HG02798 (cell line): ENCODE results near the gene RIT1.
"Not testable (repeated sequence)": the region's sequence is repeated elsewhere in the genome, so short reads cannot be mapped to it uniquely, and the experiment has no call there.

Experiments used
- ATAC-seq: cut with Tn5 transposase; IDR thresholded peaks from one replicate; pipeline ENCODE4 v1.9.1; 2021; ENCODE audit warnings: mild to moderate bottlenecking; ENCODE audit not compliant: unreplicated experiment, poor library complexity

RIT1 gene

GRCh38 chr1:155896476-155896875 is 14.7 kb downstream of the RIT1 start:
- ATAC-seq = not testable (repeated sequence)

DNA sequence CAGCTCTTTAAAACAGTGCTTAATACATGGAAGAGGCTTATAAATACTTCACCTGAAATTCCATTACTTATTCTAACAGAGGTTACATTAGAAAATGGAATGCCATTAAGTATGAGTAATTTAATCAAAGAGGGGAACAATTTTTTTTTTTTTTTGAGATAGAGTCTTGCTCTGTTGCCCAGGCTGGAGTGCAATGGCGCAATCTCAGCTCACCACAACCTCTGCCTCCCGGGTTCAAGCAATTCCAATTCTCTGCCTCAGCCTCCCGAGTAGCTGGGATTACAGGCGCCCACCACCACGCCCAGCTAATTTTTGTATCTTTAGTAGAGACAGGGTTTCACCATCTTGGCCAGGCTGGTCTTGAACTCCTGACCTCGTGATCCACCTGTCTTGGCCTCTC is 15.5 kb downstream of the RIT1 start:
- not testable (repeated sequence) for ATAC-seq

DNA sequence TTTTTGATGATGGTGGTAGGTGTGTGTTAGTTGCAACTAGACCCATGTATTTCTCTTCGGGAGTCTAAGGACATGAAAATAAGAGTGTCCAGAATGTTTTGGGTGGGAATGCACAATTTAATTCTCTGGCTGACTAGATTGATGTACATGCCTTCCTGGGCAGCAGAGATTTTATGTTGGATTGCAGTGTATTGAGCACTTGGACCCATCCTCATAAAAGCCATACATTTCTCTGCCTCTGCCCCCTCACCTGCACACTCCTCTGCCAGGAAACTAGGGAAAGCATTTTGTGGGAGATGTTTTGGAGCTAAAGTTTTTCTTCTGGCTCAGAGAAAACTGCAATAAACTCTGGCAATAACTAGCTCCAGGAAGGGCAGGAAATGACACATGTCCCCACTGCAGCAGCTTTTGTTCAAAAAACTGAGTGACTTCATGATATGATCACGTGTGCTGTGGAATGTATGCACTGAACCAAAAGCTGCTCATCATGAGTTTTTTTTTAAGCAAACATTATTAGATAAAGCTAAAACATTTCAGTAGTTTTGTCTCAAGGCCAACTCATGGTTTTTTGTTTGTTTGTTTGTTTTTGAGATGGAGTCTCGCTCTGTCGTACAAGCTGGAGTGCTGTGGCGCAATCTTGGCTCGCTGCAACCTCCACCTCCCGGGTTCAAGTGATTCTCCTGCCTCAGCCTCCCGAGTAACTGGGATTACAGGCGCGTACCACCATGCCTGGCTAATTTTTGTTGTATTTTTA is 17.6 kb downstream of the RIT1 start:
- no peak for ATAC-seq

DNA sequence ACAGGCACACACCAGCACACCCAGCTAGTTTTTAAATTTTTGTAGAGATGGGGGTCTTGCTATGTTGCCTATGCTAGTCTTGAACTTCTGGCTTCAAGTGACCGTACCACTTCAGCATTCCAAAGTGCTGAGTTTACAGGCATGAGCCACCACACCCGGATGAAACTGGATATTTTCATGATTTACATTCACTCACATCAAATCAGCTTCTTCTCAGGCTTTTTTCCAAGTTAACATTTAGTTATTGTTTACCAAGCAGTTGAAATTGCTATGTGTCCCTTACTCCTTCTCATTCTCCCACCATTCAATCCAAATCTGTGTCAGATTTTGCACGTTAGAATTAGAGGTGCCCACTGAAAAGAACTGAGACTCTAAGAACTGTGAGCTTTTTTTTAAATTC is 18.4 kb downstream of the RIT1 start:
- ATAC-seq = no peak

- ATAC-seq = no peak
Observed at GRCh38 chr1:155890251-155890650, 20.9 kb downstream of the RIT1 start.

DNA sequence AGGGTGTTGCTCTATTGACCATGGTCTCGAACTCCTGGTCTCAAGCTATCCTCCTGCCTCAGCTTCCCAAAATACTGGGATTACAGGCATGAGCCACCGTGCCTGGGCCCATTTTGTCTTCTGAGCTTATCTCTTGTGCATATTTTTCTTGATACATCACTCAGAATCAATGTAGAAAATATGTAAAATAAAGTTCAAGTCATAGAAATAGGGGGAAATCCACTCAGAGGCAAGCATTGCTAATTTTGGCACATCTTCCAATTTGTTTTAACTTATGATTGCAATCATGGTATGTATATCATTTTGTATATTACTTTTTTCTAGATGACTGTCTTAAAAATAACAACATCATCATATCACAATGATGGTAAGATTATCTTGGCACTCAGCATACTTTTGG is 21.6 kb downstream of the RIT1 start:
- no peak for ATAC-seq

DNA sequence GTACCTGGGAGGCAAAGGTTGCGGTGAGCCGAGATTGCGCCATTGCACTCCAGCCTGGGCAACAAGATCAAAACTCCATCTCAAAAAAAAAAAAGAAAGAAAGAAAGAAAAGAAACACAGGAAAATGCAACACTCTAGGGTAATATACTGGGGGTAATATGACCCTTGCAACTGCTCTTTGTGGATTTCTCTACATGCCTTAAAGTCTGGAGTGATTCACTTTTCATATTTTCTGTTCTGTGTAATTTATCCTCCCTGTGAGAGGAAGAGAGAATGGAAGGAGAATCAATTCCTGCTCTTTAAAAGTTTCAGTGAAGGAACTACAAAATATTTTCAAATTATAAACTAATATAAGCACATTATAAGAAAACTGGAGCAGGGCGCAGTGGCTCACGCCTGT is 22.7 kb downstream of the RIT1 start:
- no peak for ATAC-seq

DNA sequence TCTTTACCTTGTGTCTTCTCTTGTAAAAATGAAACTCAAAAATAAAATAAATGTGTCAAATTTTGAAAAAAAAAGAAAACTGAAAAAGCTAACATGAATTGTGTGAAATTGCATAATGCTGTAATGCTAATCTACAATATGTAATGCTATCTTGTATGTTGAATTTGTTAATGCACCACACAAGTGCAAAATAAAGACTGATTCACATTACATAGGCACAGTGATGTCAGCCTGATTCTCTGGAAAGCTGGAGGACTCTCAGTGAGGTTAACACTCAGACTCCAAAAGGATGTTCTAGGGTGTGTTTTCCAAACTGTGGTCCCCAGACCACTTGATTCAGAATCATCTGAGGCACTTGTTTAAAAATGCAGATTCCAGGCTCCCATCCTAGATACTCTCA is 26.2 kb downstream of the RIT1 start:
- ATAC-seq = no peak

DNA sequence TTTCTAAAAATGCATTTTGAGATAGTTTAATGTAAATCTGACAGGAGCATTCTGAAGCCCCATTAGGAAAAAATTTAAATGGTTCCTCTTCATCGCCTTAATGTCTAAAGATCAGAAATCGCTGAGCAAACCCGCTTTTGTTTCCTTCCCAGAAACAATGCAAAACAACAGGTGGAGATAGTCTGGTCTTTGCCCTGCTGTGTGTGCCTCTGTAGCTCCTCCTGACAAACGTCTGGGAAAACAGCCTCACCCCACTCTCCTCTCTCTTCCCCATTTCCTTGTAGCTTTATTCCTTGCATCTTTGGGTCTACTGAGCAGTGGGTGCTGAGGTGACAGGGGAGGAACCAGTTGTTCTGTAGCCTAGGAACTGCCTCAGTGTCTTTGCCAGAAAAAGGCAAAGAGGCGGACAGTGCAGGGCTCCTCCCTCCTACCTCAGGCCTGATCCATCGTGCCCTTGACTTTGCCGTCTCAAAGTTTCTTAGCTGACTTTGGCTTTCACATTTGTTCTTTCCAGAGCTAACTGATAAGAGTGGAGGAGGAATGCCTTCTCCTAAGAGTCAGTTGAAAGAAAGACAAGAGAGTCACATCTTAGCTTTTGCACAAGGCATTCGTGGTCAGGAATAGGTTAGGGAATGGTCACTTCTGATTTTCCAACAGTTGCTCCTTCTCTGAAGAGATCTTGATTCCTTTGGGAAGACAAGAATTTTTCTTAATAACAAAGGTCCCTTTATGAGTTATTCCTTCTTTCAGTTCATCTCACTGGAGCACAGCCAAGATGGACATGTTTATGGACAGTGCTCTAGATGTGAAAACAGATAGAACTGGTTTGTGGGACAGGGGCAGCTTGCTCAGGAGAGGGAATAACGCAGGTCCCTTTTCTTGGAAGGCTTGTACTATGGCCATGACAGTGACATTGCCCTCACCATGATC is 26.9 kb downstream of the RIT1 start:
- ATAC-seq = no peak

DNA sequence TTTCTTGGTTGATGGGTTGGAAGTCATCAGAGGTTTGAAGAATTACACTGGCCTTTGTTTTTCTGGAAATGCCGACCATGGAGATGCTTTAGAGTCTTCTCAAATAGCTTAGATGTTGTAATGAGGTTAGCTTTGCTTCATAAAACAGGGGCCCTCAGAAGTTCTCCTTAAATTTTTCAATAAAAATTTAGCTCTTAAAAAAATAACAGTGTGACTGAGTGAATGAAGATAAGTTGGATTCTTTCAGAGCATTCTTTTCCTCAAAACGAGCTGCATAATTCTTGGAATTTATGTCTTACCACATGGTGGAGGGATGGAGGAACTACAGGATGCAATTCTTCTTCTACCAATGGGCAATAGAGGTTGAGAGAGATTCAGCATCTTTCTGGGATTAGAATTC is 28.4 kb downstream of the RIT1 start:
- ATAC-seq = no peak

DNA sequence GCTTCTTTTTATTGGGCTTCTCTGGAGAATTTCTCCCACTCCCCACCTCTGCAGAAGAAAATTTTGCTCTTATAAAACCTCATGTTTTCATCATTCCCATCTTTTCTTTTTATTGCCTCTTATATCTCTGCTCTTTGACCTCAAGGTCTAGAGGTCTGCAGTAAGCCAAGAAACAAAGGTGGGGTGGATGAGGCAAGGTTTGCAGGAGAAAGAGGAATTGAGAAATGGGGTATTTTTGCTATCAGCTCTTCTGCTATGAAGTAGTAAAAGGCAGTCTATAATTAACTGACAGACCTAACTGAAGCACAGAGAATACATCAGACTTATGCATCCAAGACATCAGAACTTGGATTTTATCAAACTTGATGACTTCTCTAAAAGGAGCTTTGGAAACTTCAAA is 28.9 kb downstream of the RIT1 start:
- ATAC-seq = no peak

DNA sequence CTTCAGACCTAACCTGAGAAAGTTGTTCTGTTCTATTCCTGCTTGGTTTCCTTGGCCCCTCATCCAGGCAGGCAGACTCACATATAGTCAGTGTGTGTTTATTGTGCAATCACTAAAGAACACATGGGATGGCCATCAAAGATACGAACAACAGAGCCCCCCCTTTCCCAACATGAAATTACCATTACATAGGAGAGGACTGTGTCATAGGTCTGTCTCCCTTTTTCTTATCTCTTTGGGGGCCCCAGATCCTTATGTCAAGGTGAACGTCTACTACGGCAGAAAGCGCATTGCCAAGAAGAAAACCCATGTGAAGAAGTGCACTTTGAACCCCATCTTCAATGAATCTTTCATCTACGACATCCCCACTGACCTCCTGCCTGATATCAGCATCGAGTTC is 30.2 kb downstream of the RIT1 start:
- ATAC-seq = no peak

DNA sequence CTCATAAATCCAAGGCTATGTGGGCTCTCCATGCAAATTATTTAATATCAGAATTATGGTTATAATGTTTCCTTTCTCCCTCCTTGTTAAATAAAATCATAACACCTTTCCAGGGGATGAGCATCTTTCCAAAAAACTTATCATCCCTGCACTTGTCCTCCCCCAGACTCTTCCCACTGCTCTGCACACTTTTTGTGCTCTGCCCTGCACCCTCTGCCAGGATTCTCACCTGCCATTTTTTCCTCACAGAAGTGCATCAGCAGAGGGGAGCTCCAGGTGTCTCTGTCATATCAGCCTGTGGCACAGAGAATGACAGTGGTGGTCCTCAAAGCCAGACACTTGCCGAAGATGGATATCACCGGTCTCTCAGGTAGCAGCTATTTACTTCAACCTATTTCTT is 30.9 kb downstream of the RIT1 start:
- ATAC-seq = no peak

- no peak for ATAC-seq
Observed at GRCh38 chr1:155877945-155878344, 33.2 kb downstream of the RIT1 start.

DNA sequence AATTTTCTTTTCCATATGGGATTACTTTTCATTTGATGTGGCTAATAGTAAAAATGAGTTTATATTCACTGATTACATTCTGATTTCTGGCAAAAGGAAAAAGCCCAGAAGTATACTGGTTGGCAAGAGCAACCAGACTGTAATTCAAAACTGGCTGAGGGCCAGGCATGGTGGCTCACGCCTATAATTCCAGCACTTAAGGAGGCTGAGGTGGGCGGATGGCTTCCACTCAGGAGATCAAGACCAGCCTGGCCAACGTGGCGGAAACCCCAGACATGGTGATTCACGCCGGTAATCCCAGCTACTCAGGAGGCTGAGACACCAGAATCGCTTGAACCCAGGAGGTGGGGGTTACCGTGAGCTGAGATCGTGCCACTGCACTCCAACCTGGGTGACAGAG is 37.3 kb downstream of the RIT1 start:
- ATAC-seq = no peak

DNA sequence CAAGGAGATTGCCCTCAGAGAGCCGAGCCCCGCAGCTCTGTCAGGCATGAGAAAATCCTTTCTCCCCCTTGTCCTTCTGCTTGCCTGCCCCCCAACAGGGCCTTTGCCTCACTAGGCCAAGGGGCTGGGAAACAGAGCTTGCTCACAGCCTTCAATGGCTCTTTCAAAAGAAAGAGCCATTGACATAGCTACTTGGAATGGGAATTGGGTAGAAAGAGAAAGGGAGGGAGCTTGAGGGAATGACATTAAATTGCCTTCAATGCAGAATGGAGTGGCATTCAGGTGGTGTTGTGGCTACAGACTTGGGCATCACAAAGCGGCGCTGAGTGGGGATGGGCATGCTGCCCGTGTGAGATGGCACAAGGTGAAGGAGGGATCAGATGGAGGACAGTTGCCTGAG is 38.6 kb downstream of the RIT1 start:
- ATAC-seq = no peak

DNA sequence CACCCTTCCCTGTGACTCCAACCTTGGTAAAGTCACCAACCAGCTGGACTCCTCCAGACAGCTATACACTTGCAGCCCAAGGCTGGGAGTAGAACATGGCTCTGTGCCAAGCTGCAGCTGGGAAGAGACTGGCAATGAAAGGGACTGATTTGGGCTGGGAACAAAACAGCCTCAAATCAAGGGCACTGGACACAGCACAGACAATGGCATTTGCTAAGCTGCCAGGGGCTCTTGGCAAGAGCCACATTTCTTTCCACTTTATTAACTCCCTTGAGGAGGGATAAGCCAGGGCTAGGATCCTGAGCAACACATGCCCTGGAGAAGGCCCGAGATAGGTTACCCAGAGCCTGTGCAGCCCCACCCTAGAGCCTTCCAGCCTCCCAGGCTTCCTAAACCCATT is 39.8 kb downstream of the RIT1 start:
- ATAC-seq = no peak

GRCh38 chr1:155867766-155868165 is 43.4 kb downstream of the RIT1 start:
- ATAC-seq = no peak

GRCh38 chr1:155864393-155864792 is 46.8 kb downstream of the RIT1 start:
- ATAC-seq = no peak

GRCh38 chr1:155861896-155862295 is 49.3 kb downstream of the RIT1 start:
- ATAC-seq = no peak

DNA sequence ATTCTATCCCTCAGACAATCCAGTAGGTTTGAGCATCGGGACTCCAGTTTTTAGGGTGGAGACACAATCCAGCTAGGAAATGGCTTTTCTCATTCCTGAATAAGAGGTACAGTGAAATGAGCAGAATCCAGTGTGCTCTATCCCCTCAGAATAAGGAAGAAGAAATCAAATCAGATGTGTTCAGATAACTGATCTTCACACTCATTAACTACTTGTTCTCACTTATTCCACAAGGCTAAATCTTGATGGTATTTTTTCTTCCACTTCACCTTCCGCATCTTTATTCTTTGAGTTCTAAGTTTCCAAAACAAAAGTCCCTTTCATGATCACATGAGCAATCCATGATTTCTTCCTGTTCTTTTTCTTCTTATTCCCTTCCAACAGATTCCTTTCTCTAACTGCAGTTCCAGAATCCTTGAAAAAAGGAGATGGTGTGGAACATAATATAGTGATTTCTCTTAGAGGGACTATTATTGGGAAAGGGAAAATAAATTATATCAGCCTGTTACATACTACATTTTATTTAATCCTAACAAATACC is 50.1 kb downstream of the RIT1 start:
- ATAC-seq = no peak
